HepG2 (cell line): ENCODE results near the gene CDX2. TPM values are rescaled to one million over a fixed set of nuclear protein-coding genes. Genes with fewer than 3 reads are reported as not detected.

Experiments used
- CEBPG ChIP-seq: IDR thresholded peaks from 2 replicates; pipeline ENCODE4 v1.6.1; 2016
- DR1 ChIP-seq: sonication (generic); formaldehyde crosslinking; IDR thresholded peaks from 2 replicates; pipeline ENCODE4 v1.8.0; 2021; ENCODE audit warnings: mild to moderate bottlenecking, missing genetic modification reagents, inconsistent platforms
- HHEX ChIP-seq: IDR thresholded peaks from 2 replicates; pipeline ENCODE4 v1.6.1; 2016; ENCODE audit warnings: control low read depth
- ISL2 ChIP-seq: sonication (generic); formaldehyde crosslinking; IDR thresholded peaks from 2 replicates; pipeline ENCODE4 v1.5.0; 2020; ENCODE audit warnings: missing genetic modification reagents
- MBD4 ChIP-seq: IDR thresholded peaks from 2 replicates; pipeline ENCODE4 v1.6.1; 2012; ENCODE audit warnings: low read length, inconsistent platforms, borderline replicate concordance
- MTA3 ChIP-seq: sonication (generic); formaldehyde crosslinking; IDR thresholded peaks from 2 replicates; pipeline ENCODE4 v1.4.0; 2020; ENCODE audit warnings: missing genetic modification reagents
- PRPF4 ChIP-seq: fragments of 200-400 bp; formaldehyde crosslinking; IDR thresholded peaks from 2 replicates; pipeline ENCODE4 v1.6.1; 2016; ENCODE audit warnings: low read length, low read depth; ENCODE audit not compliant: poor library complexity, severe bottlenecking
- TIGD3 ChIP-seq: sonication (generic); formaldehyde crosslinking; IDR thresholded peaks from 2 replicates; pipeline ENCODE4 v1.5.1; 2020; ENCODE audit warnings: mild to moderate bottlenecking, missing genetic modification reagents, borderline replicate concordance
- ZNF124 ChIP-seq: sonication (generic); formaldehyde crosslinking; IDR thresholded peaks from 2 replicates; pipeline ENCODE4 v1.4.0; 2020; ENCODE audit warnings: missing genetic modification reagents
- polyA plus RNA-seq, 8 experiments: library from polyadenylated mRNA; depleted of rRNA in 3 of 8; stranded (reverse) in 7 of 8; unstranded in 1 of 8; fragments of >200 nt; fragmentation: Illumina TruSeq in 4 of 8; extraction: Trizol in 4 of 8; gene quantifications; 2 replicates each; pipeline versions ENCODE4 v1.2.1 to v1.2.3, GENCODE V29; 2011 to 2016; ENCODE audit warnings: low read depth in 4 of 8, missing spikeins in 1 of 8, mixed read lengths in 1 of 8; ENCODE audit not compliant: insufficient read depth in 1 of 8
- total RNA-seq, 5 experiments: library from RNA; depleted of rRNA; stranded (reverse); fragments of >200 nt; fragmentation: Illumina TruSeq; extraction: Trizol; gene quantifications; 2 replicates each; pipeline ENCODE4 v1.2.3, GENCODE V29; 2016; ENCODE audit warnings: low read depth in 1 of 5
- TF ChIP-seq, protein P1 (sequence below): sonication (generic); formaldehyde crosslinking; IDR thresholded peaks from 2 replicates; pipeline ENCODE4 v1.4.0; 2020; ENCODE audit warnings: missing genetic modification reagents, borderline replicate concordance

Gene CDX2
- total and polyA plus RNA-seq, 2 of the 13 experiments (the other 11 are each of a cell fraction or from before 2014, with no cell fraction given) = 0.04 TPM; not detected in 1

- TF ChIP-seq, protein P1, sequence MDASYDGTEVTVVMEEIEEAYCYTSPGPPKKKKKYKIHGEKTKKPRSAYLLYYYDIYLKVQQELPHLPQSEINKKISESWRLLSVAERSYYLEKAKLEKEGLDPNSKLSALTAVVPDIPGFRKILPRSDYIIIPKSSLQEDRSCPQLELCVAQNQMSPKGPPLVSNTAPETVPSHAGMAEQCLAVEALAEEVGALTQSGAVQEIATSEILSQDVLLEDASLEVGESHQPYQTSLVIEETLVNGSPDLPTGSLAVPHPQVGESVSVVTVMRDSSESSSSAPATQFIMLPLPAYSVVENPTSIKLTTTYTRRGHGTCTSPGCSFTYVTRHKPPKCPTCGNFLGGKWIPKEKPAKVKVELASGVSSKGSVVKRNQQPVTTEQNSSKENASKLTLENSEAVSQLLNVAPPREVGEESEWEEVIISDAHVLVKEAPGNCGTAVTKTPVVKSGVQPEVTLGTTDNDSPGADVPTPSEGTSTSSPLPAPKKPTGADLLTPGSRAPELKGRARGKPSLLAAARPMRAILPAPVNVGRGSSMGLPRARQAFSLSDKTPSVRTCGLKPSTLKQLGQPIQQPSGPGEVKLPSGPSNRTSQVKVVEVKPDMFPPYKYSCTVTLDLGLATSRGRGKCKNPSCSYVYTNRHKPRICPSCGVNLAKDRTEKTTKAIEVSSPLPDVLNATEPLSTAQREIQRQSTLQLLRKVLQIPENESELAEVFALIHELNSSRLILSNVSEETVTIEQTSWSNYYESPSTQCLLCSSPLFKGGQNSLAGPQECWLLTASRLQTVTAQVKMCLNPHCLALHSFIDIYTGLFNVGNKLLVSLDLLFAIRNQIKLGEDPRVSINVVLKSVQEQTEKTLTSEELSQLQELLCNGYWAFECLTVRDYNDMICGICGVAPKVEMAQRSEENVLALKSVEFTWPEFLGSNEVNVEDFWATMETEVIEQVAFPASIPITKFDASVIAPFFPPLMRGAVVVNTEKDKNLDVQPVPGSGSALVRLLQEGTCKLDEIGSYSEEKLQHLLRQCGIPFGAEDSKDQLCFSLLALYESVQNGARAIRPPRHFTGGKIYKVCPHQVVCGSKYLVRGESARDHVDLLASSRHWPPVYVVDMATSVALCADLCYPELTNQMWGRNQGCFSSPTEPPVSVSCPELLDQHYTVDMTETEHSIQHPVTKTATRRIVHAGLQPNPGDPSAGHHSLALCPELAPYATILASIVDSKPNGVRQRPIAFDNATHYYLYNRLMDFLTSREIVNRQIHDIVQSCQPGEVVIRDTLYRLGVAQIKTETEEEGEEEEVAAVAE (CRISPR knock-in tag) = no peak
- TF ChIP-seq MBD4 (no peak), ZNF124 (no peak), DR1 (CRISPR knock-in tag) (no peak), CEBPG (CRISPR knock-in tag) (no peak), MTA3 (no peak), ISL2 (CRISPR knock-in tag) (0 out of 2 replicates have a peak, but pooled peaks have one; percentile 18), HHEX (no peak), TIGD3 (CRISPR knock-in tag) (no peak), PRPF4 (no peak)
Measured at GRCh38 chr13:27919934-27920676, 49.0 kb downstream of the CDX2 start, which contains the start of gene PDX1 (continued).
